Measurements from ENCODE around the gene FOXP1. TPM values are rescaled to one million over a fixed set of nuclear protein-coding genes. Genes with fewer than 3 reads are reported as not detected.

FOXP1 gene
- total RNA-seq, 4 donors from 2014 or later: 103 to 173 (median 140) TPM

GRCh38 chr3:71011565-71012287 is 571.8 kb downstream of the FOXP1 start:
- DNase-seq: no peak
- Histone ChIP-seq H3K36me3 (peaks cover 0 to 14% (median 0%) of the 10 kb centered on the region in 3 donors), H3K9me3 (no peaks in the 10 kb centered on the region), H3K4me1 (peaks cover 0 to 22% (median 4%) of the 10 kb centered on the region in 4 donors), H3K4me3 (no peak overlapping the region), H3K27me3 (no peaks in the 10 kb centered on the region), H3K27ac (peak overlapping the region in 1 of 4 donors; percentile 28)
- TF ChIP-seq CTCF (IDR thresholded peaks at IDR 0.05): no peak
- no peak for TF ChIP-seq POLR2A (IDR thresholded peaks at IDR 0.05)

- TF ChIP-seq CTCF (IDR thresholded peaks at IDR 0.05) (no peak), POLR2A (IDR thresholded peaks at IDR 0.05) (no peak)
- no peak overlapping the region for H3K4me3 ChIP-seq
- H3K4me1 ChIP-seq: peaks cover 0 to 22% (median 3%) of the 10 kb centered on the region in 4 donors
- no peak for DNase-seq
- no peaks in the 10 kb centered on the region for H3K9me3 ChIP-seq
- peak overlapping the region in 1 of 4 donors; percentile 28 for H3K27ac ChIP-seq
- no peaks in the 10 kb centered on the region for H3K27me3 ChIP-seq
- peaks cover 0 to 14% (median 0%) of the 10 kb centered on the region in 3 donors for H3K36me3 ChIP-seq
Measured at GRCh38 chr3:71010726-71011455, 572.6 kb downstream of the FOXP1 start.

GRCh38 chr3:71008350-71008935 is 575.1 kb downstream of the FOXP1 start:
- no peak for TF ChIP-seq CTCF (IDR thresholded peaks at IDR 0.05)
- TF ChIP-seq POLR2A (IDR thresholded peaks at IDR 0.05): no peak
- Histone ChIP-seq H3K27ac (peak overlapping the region in 2 of 4 donors; percentile 8 to 13), H3K4me1 (peaks cover 0 to 22% (median 3%) of the 10 kb centered on the region in 4 donors), H3K9me3 (no peaks in the 10 kb centered on the region), H3K4me3 (no peak overlapping the region), H3K27me3 (no peaks in the 10 kb centered on the region), H3K36me3 (no peaks in the 10 kb centered on the region)
- no peak for DNase-seq

- no peak for DNase-seq
- Histone ChIP-seq H3K4me1 (peaks cover 0 to 21% (median 3%) of the 10 kb centered on the region in 4 donors), H3K27ac (peak overlapping the region in 3 of 4 donors; percentile 13 to 22 (median 14))
Measured at GRCh38 chr3:71006810-71007785, 576.4 kb downstream of the FOXP1 start.

More at GRCh38 chr3:71006810-71007785, 576.4 kb downstream of the FOXP1 start:
- H3K27me3 ChIP-seq: no peaks in the 10 kb centered on the region
- H3K4me3 ChIP-seq: no peak overlapping the region
- no peak for TF ChIP-seq POLR2A (IDR thresholded peaks at IDR 0.05)
- peak; percentile 23 to 80 (median 62) for TF ChIP-seq CTCF (IDR thresholded peaks at IDR 0.05)
- no peaks in the 10 kb centered on the region for H3K36me3 ChIP-seq
- H3K9me3 ChIP-seq: no peaks in the 10 kb centered on the region
